Stimulated activated CD8-positive, alpha-beta memory T cell treated with anti-CD3 and anti-CD28 coated beads, Interleukin-2, amount 100 ng/mL, for 48 hours (primary cell): ENCODE measurements around the gene SIDT1.

Experiments
- DNase-seq, 2 donors: peaks; one replicate each; pipeline ENCODE4 v3.0.0-alpha.2; 2020; ENCODE audit warnings: low read depth in 2 of 2

The SIDT1 gene

GRCh38 chr3:113597596-113598354 is 65.4 kb downstream of the SIDT1 start:
- DNase-seq, result no peak

- DNase-seq, result no peak
Observed at GRCh38 chr3:113600418-113601182, 68.2 kb downstream of the SIDT1 start.

GRCh38 chr3:113601240-113601639 is 68.9 kb downstream of the SIDT1 start:
- DNase-seq, result no peak

GRCh38 chr3:113602256-113602655 is 69.9 kb downstream of the SIDT1 start:
- DNase-seq, result no peak

GRCh38 chr3:113602836-113603235 is 70.5 kb downstream of the SIDT1 start:
- DNase-seq, result no peak

GRCh38 chr3:113606539-113607218 is 74.3 kb downstream of the SIDT1 start:
- DNase-seq, result peak; percentile 10 to 17

GRCh38 chr3:113607219-113607596 is 74.9 kb downstream of the SIDT1 start:
- no peak for DNase-seq

GRCh38 chr3:113614402-113614801 is 82.0 kb downstream of the SIDT1 start:
- DNase-seq, result no peak

- DNase-seq, result no peak
Observed at GRCh38 chr3:113615976-113616375, 83.6 kb downstream of the SIDT1 start.

- no peak for DNase-seq
Observed at GRCh38 chr3:113617726-113618125, 85.4 kb downstream of the SIDT1 start.

GRCh38 chr3:113620091-113620490 is 87.7 kb downstream of the SIDT1 start:
- DNase-seq, result no peak

- no peak for DNase-seq
Observed at GRCh38 chr3:113623324-113623723, 91.0 kb downstream of the SIDT1 start.

GRCh38 chr3:113623811-113624210 is 91.5 kb downstream of the SIDT1 start:
- DNase-seq, result no peak

GRCh38 chr3:113625834-113626233 is 93.5 kb downstream of the SIDT1 start:
- DNase-seq, result no peak

GRCh38 chr3:113626503-113627371 is 94.4 kb downstream of the SIDT1 start:
- DNase-seq, result no peak

- DNase-seq, result no peak
Observed at GRCh38 chr3:113628316-113628715, 96.0 kb downstream of the SIDT1 start.

- no peak for DNase-seq
Observed at GRCh38 chr3:113628788-113629187, 96.4 kb downstream of the SIDT1 start.

GRCh38 chr3:113629584-113630421 is 97.4 kb downstream of the SIDT1 start:
- DNase-seq, result no peak

GRCh38 chr3:113630956-113631542 is 98.7 kb downstream of the SIDT1 start:
- DNase-seq, result no peak

- no peak for DNase-seq
Observed at GRCh38 chr3:113631573-113631972, 99.2 kb downstream of the SIDT1 start.
